ENCODE data around the gene HDLBP.

- TF ChIP-seq CTCF (IDR thresholded peaks at IDR 0.05; ENCODE audit: low read depth, low read length) (no peak), POLR2A (IDR thresholded peaks at IDR 0.05; ENCODE audit: extremely low read depth, insufficient read length) (no peak), MYC (IDR thresholded peaks at IDR 0.05; ENCODE audit: low read depth, low read length) (no peak)
Measured at GRCh38 chr2:241258505-241259280, 56.8 kb downstream of the HDLBP start.

Measured in NB4 (cell line).